Measurements from ENCODE around the gene AS3MT. TPM values are rescaled to one million over a fixed set of nuclear protein-coding genes. Genes with fewer than 3 reads are reported as not detected.
"Not testable (repeated sequence)": the region's sequence is repeated elsewhere in the genome, so short reads cannot be mapped to it uniquely, and the experiment has no call there.

The AS3MT gene
- polyA plus RNA-seq (2011; rRNA removed), result 3.0 and 4.5 TPM in 2 replicates
- 0.41 and 0.47 TPM in 2 replicates for polyA minus RNA-seq (2011; rRNA and poly(A)+ RNA removed)

GRCh38 chr10:102869258-102870198, at the start of gene AS3MT:
TSS of gene AS3MT (plus strand) at chr10:102869470. CDS start at chr10:102869593, 123 bp downstream.
- CTCF ChIA-PET, result interaction anchor here (0.9 to 1.6 kb wide), 2 partner anchors 32 to 34 kb away, joined by 3 read pairs; no protein-coding TSS in a partner anchor
- Histone ChIP-seq H3K36me3 (ENCODE audit: control insufficient read depth, insufficient read depth, low read length) (no peaks in the 10 kb centered on the region), H3K4me3 (ENCODE audit: low read depth, low read length) (peak within 1 kb of the TSS; percentile 60), H3K27me3 (ENCODE audit: control insufficient read depth, insufficient read depth, low read length) (no peaks in the 10 kb centered on the region)
- TF ChIP-seq, protein P1, sequence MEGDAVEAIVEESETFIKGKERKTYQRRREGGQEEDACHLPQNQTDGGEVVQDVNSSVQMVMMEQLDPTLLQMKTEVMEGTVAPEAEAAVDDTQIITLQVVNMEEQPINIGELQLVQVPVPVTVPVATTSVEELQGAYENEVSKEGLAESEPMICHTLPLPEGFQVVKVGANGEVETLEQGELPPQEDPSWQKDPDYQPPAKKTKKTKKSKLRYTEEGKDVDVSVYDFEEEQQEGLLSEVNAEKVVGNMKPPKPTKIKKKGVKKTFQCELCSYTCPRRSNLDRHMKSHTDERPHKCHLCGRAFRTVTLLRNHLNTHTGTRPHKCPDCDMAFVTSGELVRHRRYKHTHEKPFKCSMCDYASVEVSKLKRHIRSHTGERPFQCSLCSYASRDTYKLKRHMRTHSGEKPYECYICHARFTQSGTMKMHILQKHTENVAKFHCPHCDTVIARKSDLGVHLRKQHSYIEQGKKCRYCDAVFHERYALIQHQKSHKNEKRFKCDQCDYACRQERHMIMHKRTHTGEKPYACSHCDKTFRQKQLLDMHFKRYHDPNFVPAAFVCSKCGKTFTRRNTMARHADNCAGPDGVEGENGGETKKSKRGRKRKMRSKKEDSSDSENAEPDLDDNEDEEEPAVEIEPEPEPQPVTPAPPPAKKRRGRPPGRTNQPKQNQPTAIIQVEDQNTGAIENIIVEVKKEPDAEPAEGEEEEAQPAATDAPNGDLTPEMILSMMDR (IDR thresholded peaks at IDR 0.05; ENCODE audit: insufficient read depth, low read depth, low read length), result no peak
- DNase-seq (ENCODE audit: low read depth), result no peak
- POLR2A ChIA-PET, result no interaction called here

DNA sequence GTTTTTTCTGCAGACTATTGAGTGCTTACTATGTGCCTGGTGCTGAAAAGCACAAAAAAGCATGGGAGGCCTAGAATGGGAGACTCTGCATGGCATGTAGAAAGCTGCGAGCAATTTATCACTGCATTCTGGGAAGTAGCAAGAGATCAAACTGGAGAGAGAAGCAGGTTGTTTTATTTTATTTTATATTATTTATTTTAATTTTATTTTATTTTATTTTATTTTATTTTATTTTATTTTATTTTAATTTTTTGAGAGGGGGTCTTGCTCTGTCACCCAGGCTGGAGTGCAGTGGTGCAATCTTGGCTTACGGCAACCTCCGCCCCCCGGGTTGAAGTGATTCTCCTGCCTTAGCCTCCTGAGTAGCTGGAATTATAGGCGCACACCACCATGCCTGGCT, 49.3 kb upstream of the AS3MT start:
- CTCF ChIA-PET, result interaction anchor here (0.8 to 1.5 kb wide), 3 partner anchors 9 to 68 kb away, joined by 3 to 6 read pairs (median 5); no protein-coding TSS in a partner anchor
- H3K4me3 ChIP-seq (ENCODE audit: low read depth, low read length); H3K27me3 ChIP-seq (ENCODE audit: control insufficient read depth, insufficient read depth, low read length); POLR2A ChIA-PET; H3K36me3 ChIP-seq (ENCODE audit: control insufficient read depth, insufficient read depth, low read length); DNase-seq (ENCODE audit: low read depth): not testable (repeated sequence)

DNA sequence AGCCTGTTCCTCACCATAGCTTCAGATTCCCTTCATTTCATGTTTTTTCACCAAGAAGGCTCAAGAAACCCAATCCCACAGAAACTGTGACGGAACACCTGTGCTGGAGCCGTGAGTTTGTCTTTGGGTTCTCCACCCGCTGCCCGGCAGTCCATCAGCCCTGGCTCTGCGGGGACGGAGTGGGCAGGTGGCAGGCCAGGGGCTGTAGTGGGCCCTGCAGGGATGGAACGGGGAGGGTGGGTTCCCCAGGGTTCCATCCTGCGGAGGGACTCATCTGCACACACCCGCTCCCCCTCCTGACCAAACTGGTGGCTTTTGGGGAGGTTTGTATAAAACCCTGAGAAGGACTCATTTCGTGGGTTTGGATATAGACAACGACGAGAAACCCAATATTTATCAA, 47.0 kb upstream of the AS3MT start:
- POLR2A ChIA-PET, result no interaction called here
- Histone ChIP-seq H3K4me3 (ENCODE audit: low read depth, low read length) (no peak overlapping the region), H3K36me3 (ENCODE audit: control insufficient read depth, insufficient read depth, low read length) (no peaks in the 10 kb centered on the region), H3K27me3 (ENCODE audit: control insufficient read depth, insufficient read depth, low read length) (no peaks in the 10 kb centered on the region)
- TF ChIP-seq, protein P1 (IDR thresholded peaks at IDR 0.05; ENCODE audit: insufficient read depth, low read depth, low read length), result no peak
- DNase-seq (ENCODE audit: low read depth), result no peak
- CTCF ChIA-PET, result interaction anchor here (1.0 kb wide), 1 partner anchor 9 kb away, joined by 3 read pairs; no protein-coding TSS in a partner anchor

GRCh38 chr10:102824664-102825063, 44.6 kb upstream of the AS3MT start:
- ChIA-PET CTCF (interaction anchor here (1.5 to 1.6 kb wide), 2 partner anchors 11 to 77 kb away, joined by 5 to 6 read pairs; no protein-coding TSS in a partner anchor), POLR2A (no interaction called here)
- Histone ChIP-seq H3K4me3 (ENCODE audit: low read depth, low read length) (no peak overlapping the region), H3K36me3 (ENCODE audit: control insufficient read depth, insufficient read depth, low read length) (no peaks in the 10 kb centered on the region), H3K27me3 (ENCODE audit: control insufficient read depth, insufficient read depth, low read length) (no peaks in the 10 kb centered on the region)
- TF ChIP-seq, protein P1 (IDR thresholded peaks at IDR 0.05; ENCODE audit: insufficient read depth, low read depth, low read length), result no peak
- DNase-seq (ENCODE audit: low read depth), result no peak

DNA sequence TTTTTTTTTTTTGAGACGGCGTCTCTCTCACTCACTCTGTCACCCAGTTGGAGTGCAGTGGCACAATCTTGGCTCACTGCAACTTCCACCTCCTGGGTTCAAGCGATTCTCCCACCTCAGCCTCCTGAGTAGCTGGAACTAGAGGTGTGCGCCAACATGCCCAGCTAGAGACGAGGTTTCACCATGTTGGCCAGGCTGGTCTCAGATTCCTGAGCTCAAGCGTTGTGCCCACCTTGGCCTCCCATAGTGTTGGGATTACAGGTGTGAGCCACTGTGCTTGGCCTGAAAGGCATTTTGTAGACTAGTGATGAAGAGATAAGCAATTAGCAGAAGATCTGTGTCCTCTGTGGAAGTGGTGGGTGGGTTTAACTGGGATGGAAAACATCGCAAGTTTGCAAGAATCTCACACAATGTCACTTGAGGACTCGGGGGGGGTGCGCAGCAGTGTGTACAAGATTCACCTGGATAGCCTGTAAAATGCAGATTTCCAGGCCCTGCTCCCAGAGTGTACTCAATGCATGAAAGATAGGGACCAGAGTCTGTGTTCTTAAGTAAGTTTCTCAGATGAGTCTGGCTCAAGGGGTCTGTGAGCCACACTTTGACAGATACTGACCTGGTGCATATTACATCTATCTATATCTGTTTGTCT, 43.0 kb upstream of the AS3MT start:
- Histone ChIP-seq H3K4me3 (ENCODE audit: low read depth, low read length) (no peak overlapping the region), H3K36me3 (ENCODE audit: control insufficient read depth, insufficient read depth, low read length) (no peaks in the 10 kb centered on the region), H3K27me3 (ENCODE audit: control insufficient read depth, insufficient read depth, low read length) (no peaks in the 10 kb centered on the region)
- no peak for DNase-seq (ENCODE audit: low read depth)
- TF ChIP-seq, protein P1 (IDR thresholded peaks at IDR 0.05; ENCODE audit: insufficient read depth, low read depth, low read length), result no peak
- ChIA-PET CTCF (interaction anchor here (0.6 to 2.2 kb wide), 4 partner anchors 10 to 75 kb away, joined by 3 to 9 read pairs (median 4); partner anchors contain the start of gene CYP17A1), POLR2A (no interaction called here)
